Measurements from ENCODE around the gene KLC1. TPM values are rescaled to one million over a fixed set of nuclear protein-coding genes. Genes with fewer than 3 reads are reported as not detected.
A peak's percentile ranks its signal among the peaks of the same experiment; 100 is the strongest.

The KLC1 gene
- total RNA-seq, 2 donors from 2014 or later, result 162 to 198 TPM

DNA sequence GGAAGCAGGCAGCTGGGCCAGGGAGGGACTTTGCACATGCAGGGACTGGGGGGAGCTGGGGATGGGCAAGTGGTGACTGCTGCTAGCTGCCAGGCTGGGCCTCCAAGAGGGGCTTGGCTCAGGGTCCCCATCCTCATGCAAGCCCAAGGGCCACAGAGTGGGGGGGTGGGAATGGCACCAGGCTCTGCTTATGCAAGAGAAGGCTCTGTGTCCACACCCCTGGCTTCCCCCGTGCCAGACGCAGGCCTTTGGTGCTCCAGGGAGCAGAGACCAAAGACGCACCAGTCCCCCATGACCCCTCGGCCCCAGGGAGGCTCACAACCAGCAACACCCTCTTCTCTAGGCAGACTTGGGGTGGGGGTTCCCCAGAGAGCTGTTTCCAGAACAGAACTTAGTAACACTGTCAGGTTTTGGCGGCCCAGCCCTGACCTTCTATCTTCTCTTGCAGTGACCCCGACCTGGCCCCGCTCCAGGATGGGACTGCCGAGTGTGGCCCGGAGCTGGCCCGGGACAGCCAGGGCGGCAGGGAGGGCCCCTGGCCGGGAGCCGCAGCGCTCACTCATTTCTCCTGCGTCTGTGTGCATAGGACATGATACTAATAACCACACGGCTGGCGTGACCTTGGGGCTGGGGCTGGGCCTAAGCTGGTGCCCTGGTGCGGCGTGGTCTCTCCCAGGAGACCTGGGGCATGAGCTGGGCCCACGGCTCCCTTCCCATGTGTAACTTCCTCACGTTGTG is 71.9 kb downstream of the KLC1 start:
- H3K27me3 Mint-ChIP-seq, result no peaks in the 10 kb centered on the region
- no peak for DNase-seq
- H3K4me3 Mint-ChIP-seq, result no peak overlapping the region
- ATAC-seq, result no peak
- no peak overlapping the region for H3K27ac Mint-ChIP-seq
- H3K9me3 ChIP-seq (ENCODE audit: control insufficient read depth, low read length, poor library complexity, severe bottlenecking), result no peaks in the 10 kb centered on the region
- H3K36me3 Mint-ChIP-seq (ENCODE audit: low read depth), result peaks cover 3% of the 10 kb centered on the region
- H3K4me1 Mint-ChIP-seq, result peaks cover 15% of the 10 kb centered on the region

DNA sequence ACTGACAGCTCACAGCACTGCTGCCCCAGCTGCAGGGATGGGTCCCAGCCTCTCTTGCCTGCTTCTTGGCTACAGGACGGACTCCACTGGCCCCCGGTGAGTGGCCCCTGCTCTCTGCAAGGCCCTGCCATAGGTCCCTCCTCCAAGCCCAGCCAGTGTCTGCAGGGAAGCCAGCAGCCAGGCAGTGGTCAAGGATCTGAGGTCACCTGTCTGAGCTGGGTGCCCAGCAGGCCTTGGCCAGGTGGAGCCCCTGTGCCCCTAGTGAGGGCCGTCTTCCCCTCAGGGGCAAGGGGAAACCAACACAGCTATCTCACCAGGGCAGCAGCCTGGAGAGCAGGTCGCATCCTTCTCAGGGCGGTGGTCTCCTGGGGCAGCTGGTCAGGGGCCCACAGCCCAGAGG is 73.1 kb downstream of the KLC1 start:
- Mint-ChIP-seq H3K27me3 (no peaks in the 10 kb centered on the region), H3K27ac (peak overlapping the region; percentile 53), H3K36me3 (ENCODE audit: low read depth) (peaks cover 3% of the 10 kb centered on the region), H3K4me3 (no peak overlapping the region), H3K4me1 (peaks cover 12% of the 10 kb centered on the region)
- no peaks in the 10 kb centered on the region for H3K9me3 ChIP-seq (ENCODE audit: control insufficient read depth, low read length, poor library complexity, severe bottlenecking)
- DNase-seq (no peak), ATAC-seq (no peak)

DNA sequence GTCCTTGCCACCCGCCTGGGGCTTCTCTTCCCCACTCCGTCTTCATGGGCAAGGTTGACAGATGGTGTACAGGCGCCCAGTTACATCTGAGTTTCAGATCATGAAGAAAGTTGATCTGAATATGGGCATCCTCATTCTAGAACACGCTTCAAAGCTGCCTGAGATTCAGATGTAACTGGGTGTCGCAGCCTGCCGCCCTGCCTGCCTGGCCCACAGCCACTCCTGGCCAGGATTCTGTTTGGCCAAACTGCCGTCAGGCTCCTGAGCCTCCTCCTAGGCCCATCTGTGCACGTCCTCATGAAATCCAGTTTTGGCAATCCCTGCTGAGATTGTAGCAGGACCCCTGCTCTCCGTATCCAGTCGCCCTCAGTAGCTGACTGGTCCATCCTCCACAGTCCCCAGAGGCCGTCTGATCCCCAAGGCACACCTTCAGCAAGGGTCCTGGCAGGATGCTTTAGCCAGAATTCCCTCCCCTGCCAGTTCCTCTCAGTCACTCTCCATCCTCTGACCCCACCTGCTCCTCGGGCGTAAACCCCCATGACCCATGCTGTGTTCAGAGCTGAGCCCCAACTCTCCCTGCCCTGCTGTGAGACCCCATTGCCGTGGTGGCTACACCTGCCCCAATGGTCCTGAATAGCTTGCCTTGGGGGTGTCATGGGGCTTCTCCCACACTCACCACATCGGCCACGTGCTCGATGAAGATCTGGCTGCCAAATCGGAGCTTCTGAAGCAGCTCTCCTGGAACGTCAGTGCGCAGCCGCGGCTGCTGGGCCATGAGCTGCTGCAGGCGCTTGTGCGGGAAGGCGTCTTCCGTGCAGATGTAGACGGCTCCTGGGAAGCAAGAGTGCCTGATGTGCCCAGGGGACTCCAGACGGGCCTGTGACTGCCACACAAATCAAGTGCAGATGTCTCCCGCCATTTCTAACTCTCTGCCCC is 73.8 kb downstream of the KLC1 start:
- Mint-ChIP-seq H3K27me3 (no peaks in the 10 kb centered on the region), H3K4me3 (no peak overlapping the region), H3K36me3 (ENCODE audit: low read depth) (peaks cover 3% of the 10 kb centered on the region), H3K27ac (peak overlapping the region; percentile 53), H3K4me1 (peaks cover 11% of the 10 kb centered on the region)
- ATAC-seq, result no peak
- no peaks in the 10 kb centered on the region for H3K9me3 ChIP-seq (ENCODE audit: control insufficient read depth, low read length, poor library complexity, severe bottlenecking)
- no peak for DNase-seq

DNA sequence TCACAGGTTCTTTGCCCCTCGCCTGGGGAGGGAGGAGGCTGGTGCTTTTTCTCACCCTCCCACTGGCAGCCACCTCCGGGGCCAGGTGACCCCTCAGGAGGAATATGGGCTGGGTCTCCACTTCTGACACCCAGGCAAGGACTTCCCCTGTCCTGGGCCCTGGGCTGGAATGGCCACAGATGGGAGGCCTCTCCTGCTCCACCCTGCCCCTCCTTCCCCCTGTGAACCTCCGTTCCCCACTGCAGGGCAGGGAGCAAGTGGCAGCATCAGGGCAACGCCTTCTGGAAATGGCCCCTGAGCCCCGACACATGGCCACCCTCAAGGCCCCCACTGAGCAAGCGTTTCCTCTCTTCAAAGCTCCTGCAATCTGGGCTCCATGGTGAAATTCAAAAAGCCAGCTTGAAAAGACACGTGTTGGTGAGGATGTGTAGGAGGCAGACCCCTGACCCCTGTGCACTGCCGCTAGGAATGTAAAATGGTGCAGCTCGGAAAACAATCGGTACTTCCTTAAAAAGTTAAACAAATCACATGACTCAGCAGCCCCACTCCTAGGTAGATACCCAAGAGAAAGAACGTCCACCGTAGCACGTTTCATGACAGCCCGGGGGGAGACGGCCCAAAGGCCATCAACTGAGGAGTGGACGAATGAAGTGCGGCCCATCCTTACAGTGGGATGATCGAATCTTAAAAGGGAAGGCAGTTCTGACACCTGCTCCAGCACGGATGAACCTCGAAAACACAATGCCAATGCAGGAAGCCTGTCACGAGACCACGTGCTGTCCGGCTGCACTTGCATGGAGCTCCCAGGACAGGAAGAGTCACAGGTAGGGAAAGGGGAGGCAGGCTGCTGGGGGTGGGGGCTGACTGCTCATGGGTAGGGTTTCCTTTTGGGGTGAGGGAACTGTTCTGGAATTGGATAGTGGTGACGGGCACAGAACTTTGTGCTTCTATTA is 74.7 kb downstream of the KLC1 start:
- no peak overlapping the region for H3K27ac Mint-ChIP-seq
- ATAC-seq (no peak), DNase-seq (no peak)
- H3K4me3 Mint-ChIP-seq, result no peak overlapping the region
- peaks cover 11% of the 10 kb centered on the region for H3K4me1 Mint-ChIP-seq
- peaks cover 3% of the 10 kb centered on the region for H3K36me3 Mint-ChIP-seq (ENCODE audit: low read depth)
- no peaks in the 10 kb centered on the region for H3K9me3 ChIP-seq (ENCODE audit: control insufficient read depth, low read length, poor library complexity, severe bottlenecking)
- H3K27me3 Mint-ChIP-seq, result no peaks in the 10 kb centered on the region

DNA sequence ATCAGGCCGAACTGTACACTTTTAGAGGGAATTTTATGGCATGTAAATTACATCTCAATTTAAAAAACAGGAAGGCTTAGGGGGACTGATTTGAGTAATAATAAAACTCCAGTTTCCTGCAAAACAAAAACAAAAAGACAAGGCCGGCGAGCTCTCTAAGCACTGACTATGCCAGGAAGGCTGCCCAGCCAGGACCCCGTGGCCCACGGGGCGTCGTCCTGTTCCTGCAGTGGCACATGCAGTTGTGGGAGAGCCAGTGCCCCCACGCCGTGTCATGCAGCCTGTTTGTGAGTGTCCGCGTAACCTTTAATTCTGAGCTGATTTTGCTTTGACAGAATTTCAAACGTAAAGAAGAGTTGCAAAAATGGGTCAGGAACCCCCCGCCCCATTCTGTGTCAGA is 75.7 kb downstream of the KLC1 start:
- DNase-seq (no peak), ATAC-seq (no peak)
- no peak overlapping the region for H3K27ac Mint-ChIP-seq
- no peak overlapping the region for H3K4me3 Mint-ChIP-seq
- H3K36me3 Mint-ChIP-seq (ENCODE audit: low read depth), result peaks cover 3% of the 10 kb centered on the region
- H3K27me3 Mint-ChIP-seq, result no peaks in the 10 kb centered on the region
- H3K9me3 ChIP-seq (ENCODE audit: control insufficient read depth, low read length, poor library complexity, severe bottlenecking), result no peaks in the 10 kb centered on the region
- peaks cover 11% of the 10 kb centered on the region for H3K4me1 Mint-ChIP-seq

DNA sequence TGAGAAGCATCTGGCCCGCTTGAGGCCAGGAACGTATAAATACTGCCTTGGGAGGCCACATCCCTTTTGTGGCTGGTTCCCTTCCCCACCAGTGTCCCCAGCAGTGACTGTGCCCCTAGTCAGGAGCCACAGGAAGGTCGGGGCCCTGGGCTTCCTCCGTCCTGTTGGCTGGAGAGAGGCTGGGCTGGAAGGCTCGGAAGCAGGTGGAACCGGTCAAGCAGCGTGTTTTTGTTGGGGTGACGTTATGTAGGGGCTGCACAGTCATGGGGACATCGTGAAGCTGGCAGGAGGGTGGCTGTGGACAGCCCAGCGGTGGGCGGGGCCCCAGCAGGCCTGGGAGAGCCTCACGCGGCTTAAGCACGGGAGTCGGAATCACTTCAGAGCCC is 76.1 kb downstream of the KLC1 start:
- peaks cover 3% of the 10 kb centered on the region for H3K36me3 Mint-ChIP-seq (ENCODE audit: low read depth)
- H3K4me3 Mint-ChIP-seq, result no peak overlapping the region
- H3K27me3 Mint-ChIP-seq, result no peaks in the 10 kb centered on the region
- DNase-seq (no peak), ATAC-seq (no peak)
- no peaks in the 10 kb centered on the region for H3K9me3 ChIP-seq (ENCODE audit: control insufficient read depth, low read length, poor library complexity, severe bottlenecking)
- no peak overlapping the region for H3K27ac Mint-ChIP-seq
- H3K4me1 Mint-ChIP-seq, result peaks cover 9% of the 10 kb centered on the region

DNA sequence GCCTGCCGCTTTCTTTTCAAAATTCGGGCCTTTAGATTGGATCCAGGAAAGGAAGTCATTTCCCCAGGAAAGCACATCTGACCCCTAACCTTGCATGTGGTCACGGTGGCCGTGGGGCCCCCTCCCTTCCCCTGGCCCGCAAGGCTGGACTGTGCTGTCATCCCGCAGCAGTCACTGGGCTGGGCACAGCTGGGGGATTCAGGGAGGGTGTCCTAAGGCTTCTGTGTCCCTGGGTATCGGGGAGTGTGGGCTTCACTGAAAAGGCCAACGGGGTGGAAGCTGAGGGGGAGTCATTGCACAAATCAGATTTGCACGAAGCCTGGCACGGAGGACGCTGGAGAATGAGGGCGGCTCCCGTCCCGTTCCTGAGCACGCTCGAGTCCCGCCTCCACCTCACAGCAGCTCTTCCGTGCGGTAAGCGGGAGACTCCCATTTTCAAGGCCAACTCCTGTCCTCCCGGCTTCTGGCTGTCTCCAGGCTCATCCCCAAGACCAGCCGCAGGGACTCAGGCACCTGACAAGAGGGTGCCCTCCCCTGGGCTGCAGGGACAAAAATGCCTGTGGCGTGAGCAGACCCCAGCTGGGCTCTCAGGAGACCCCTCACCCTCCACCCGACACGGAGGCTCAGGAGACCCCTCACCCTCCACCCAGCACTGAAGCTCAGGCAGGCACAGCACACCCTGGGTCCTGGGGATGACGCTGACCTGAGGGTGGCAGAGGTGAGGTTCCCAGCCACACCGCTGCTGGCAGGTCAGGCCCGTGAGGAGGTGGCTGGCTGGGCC is 76.7 kb downstream of the KLC1 start:
- Mint-ChIP-seq H3K27ac (no peak overlapping the region), H3K27me3 (no peaks in the 10 kb centered on the region), H3K36me3 (ENCODE audit: low read depth) (peaks cover 3% of the 10 kb centered on the region), H3K4me3 (no peak overlapping the region), H3K4me1 (peaks cover 9% of the 10 kb centered on the region)
- DNase-seq (no peak), ATAC-seq (no peak)
- H3K9me3 ChIP-seq (ENCODE audit: control insufficient read depth, low read length, poor library complexity, severe bottlenecking), result no peaks in the 10 kb centered on the region

DNA sequence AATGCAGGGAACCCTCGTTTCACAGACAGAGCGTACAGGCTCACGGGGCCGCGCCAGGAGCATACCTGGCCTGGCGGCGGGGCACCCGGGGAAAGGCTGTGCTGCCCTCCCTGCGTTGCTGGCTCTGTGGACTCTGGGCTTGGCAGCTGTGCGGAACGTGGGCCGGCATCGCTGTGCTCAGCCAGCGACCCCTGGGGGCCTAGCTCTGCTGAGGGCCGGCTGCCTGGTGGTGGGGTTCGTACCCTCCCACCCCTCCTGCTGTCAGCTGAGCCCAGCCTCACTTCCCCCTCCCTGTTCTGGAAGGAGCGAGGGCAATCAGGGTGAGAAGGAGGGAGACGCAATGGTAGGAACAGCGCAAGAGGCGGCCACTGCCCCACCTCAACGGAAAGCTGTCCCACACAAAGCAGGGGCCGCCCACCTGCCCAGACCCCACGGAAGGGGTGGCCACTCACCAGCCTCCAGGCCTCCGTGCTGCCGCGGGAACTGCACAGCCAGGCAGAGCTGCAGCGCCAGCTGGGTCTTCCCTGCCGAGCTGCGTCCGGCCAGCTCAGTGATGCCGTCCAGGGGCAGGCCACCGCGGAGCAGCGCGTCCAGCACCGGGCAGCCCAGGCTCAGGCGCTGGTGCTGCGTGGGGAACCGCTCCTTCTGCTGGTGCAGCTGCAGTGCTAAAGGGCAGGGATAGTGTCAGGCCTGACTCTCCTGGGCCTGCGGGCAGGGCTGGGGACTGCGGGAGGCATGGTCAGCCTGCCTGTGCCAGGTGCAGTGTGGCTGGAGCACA is 77.7 kb downstream of the KLC1 start:
- ATAC-seq (no peak), DNase-seq (no peak)
- Mint-ChIP-seq H3K27me3 (no peaks in the 10 kb centered on the region), H3K36me3 (ENCODE audit: low read depth) (peaks cover 3% of the 10 kb centered on the region), H3K4me3 (no peak overlapping the region), H3K4me1 (peaks cover 11% of the 10 kb centered on the region), H3K27ac (no peak overlapping the region)
- no peaks in the 10 kb centered on the region for H3K9me3 ChIP-seq (ENCODE audit: control insufficient read depth, low read length, poor library complexity, severe bottlenecking)

DNA sequence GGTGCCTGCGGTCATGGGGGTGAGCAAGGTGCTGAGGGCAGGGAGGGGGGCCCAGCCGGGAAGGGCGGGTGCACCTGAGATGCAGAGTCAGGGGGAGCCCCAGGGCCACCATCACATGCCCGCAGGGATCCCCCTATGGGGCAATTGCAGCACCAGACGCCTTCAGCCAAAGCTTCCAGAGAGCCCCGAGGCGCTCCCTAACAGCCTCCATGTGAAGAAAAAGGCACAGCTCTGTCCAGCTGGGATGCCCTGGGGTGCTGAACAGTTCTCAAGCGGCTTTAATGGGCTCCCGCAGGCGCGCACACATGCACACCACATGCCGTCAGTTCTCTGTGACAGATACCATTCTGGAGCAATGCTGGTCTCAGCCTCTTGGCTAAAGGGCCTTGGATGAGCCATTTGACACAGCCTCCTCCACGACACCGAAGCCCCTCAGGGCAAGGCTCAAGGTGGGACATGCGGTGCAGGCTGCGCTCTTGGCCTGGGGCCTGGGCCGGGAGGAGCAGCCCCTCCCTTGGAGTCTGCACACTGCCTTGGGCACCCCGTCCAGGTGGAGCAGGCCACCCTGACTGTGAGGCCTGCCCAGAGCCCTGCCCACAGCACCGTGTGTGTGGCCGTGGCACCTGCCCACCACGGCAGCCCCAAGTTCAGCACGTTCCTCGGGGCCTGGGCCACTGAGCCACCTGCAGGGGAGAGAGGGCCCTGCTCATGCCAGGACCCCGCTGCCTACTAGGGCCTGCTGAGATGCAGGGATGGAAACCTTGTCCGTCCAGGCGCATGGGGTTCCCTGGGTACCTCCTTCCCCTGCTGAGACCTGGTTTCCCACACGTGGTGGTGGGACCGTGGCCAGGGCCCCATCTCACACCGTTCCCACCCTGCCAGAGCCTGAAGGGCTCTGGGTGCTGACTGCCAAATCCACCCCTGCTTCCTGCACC is 78.6 kb downstream of the KLC1 start:
- H3K36me3 Mint-ChIP-seq (ENCODE audit: low read depth), result peaks cover 3% of the 10 kb centered on the region
- H3K4me1 Mint-ChIP-seq, result peaks cover 11% of the 10 kb centered on the region

DNA sequence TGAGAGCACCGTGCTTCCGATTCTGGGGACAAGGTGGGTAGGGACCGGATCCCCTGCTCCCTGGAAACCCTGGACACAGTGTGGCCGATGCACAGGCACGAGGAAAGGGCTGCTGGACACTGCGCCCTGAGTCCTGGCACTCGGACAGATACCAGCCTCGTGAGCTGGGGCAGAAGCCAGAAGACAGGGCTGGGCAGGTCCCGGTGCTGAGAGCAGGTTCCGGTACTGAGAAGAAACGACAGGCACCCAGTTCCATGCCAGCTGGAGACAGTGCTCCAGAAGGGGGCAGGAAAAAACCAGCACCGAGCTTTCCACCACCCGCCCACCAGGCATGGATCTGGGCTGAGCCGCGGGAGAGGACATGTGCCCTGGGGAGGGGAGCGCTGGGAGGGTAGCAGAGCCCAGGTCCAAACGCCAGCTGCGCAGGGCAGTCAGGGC is 79.8 kb downstream of the KLC1 start:
- peaks cover 10% of the 10 kb centered on the region for H3K4me1 Mint-ChIP-seq
- DNase-seq (no peak), ATAC-seq (no peak)
- H3K4me3 Mint-ChIP-seq, result no peak overlapping the region
- peak overlapping the region; percentile 84 for H3K27ac Mint-ChIP-seq
- no peaks in the 10 kb centered on the region for H3K27me3 Mint-ChIP-seq
- peaks cover 3% of the 10 kb centered on the region for H3K36me3 Mint-ChIP-seq (ENCODE audit: low read depth)
- no peaks in the 10 kb centered on the region for H3K9me3 ChIP-seq (ENCODE audit: control insufficient read depth, low read length, poor library complexity, severe bottlenecking)

More for the DNA sequence above, 78.6 kb downstream of the KLC1 start:
- ATAC-seq, result no peak
- Mint-ChIP-seq H3K27ac (no peak overlapping the region), H3K27me3 (no peaks in the 10 kb centered on the region), H3K4me3 (peak overlapping the region; percentile 25)
- DNase-seq, result no peak
- no peaks in the 10 kb centered on the region for H3K9me3 ChIP-seq (ENCODE audit: control insufficient read depth, low read length, poor library complexity, severe bottlenecking)

DNA sequence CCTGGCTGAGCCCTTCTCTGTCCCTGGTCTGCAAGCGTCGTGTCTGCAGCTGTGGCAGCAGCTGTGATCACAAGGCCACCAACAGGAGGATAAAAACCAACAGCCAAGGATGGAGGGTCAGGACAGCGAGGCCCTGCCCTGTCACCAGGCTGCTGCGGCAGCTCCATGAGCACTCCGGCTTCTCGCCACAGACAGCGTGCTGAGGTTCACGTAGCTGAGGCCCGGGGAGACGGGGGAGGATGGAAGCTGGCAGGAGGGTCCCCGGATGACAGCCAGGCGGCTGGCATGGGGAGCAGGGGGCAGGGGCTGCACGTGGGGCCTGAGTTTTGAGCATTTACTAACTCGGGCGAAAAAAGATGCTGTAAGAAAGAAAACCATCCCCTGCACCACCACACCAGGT is 80.8 kb downstream of the KLC1 start:
- ATAC-seq (no peak), DNase-seq (no peak)
- Mint-ChIP-seq H3K4me3 (no peak overlapping the region), H3K27me3 (no peaks in the 10 kb centered on the region), H3K27ac (peak overlapping the region; percentile 84), H3K4me1 (peaks cover 10% of the 10 kb centered on the region), H3K36me3 (ENCODE audit: low read depth) (no peaks in the 10 kb centered on the region)
- no peaks in the 10 kb centered on the region for H3K9me3 ChIP-seq (ENCODE audit: control insufficient read depth, low read length, poor library complexity, severe bottlenecking)

Data from T-helper 17 cell (primary cell).